Raji (cell line): ENCODE measurements around the gene MBNL1.

ENCODE experiments used
- POLR2A ChIP-seq: IDR thresholded peaks from 2 replicates; pipeline ENCODE4 v1.6.1; 2011; ENCODE audit warnings: low read depth, low read length, control low read depth; ENCODE audit not compliant: insufficient read depth

The MBNL1 gene

GRCh38 chr3:152480282-152480953 is 211.7 kb downstream of the MBNL1 start:
- TF ChIP-seq POLR2A = no peak

DNA sequence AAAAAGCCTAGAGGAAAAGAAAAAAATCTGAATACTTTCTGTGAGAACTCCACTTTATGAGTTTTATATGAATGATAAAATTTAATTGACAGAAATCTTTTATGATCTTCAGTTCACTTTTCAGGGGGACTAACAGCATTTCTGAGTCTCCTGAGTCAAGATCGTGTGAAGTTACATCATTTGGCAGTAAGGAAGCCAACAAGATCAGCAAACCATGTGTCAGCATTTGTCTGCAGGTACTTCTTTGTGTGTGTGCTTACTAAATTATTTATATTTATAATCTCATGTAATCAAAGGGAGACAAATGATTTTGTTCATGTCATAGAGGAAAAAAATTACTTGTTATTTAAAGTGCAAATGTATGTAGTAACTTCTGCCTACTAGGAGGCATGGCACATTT is 217.6 kb downstream of the MBNL1 start:
- TF ChIP-seq POLR2A = no peak

- no peak for TF ChIP-seq POLR2A
Measured at GRCh38 chr3:152488449-152488848, 219.7 kb downstream of the MBNL1 start.

DNA sequence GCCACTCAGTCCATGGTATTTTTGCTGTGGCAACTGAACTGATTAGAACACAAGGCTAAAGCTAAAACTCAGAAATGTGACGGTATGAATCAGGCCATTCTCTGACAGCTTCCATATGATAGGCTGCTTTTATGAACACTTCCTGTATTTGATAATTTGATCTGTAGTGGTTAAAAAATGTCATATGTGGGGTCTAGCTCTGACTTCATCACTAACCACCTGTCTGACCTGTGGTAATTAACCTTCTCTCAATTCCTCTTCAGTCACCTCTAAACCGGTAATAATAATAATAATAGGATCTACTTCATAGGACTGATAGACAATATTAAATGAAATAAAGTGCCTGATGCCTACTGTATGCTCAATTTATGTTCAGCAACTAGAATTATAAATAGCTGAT is 223.2 kb downstream of the MBNL1 start:
- TF ChIP-seq POLR2A = no peak

DNA sequence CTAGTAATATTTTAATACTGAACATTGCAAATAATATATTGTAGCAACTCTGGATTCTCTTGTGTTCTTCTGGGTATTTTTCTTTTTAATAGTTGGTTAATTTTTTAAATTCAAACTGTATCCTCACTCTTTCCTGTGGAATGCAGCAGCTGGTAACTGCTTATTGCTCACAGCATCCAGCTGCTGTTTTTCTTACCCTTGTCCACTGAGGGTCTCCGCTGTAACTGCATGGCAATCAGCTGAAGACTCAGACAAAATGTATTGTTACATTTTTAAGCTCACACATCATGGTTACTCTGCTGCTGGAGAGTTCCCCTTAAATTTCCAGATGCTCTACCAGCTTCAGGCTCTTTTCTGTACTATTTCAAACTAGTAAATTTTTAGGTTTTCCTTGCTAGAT is 227.6 kb downstream of the MBNL1 start:
- no peak for TF ChIP-seq POLR2A

GRCh38 chr3:152496716-152497115 is 228.0 kb downstream of the MBNL1 start:
- TF ChIP-seq POLR2A = peak; percentile 46; the same call in 1 of the 2 replicates

- no peak for TF ChIP-seq POLR2A
Measured at GRCh38 chr3:152497457-152497856, 228.7 kb downstream of the MBNL1 start.

DNA sequence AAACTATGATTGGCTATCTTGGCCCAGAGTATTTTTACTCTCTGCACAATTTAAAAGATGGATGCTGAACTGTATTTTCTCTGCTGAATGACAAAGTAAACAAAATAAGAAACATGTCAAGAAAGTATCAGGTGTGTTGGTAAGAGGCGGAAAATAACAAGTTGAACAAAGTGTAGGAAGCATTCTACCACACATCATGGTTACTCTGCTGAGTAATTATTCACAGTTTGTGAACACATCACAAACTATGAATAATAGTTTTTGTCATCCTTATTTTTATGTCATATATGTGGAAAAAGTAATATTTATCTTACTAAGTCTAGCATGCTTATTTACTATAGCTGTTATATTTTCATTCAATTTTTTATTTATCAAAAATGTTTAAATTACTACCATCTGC is 229.2 kb downstream of the MBNL1 start:
- TF ChIP-seq POLR2A = no peak

DNA sequence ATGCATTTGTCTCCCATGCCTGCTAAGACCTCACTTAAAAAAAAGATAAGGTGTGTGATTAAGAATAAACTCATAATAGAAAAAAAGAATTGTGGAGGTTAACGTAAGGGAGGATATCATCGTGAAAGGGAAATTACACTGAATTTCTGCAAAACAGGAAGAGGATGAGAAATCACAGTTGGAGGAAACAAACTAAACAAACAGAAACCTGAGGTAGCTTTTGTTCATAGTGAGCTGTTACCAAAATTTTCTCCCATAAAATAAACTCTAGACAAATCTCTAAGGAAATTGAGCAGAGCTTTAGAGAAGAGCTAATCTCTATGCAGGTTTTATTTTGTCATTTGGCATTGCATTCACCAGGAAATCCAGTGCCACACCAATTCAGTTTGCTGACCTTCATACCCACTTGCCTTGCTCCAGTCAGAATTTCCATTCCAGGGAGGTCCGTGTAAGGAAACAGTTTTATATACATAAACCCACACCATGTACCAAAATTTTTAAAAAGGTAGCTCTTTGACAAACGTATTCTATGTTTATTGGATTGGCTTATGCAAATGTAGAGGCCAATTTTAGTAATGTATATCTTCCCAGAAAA is 231.2 kb downstream of the MBNL1 start:
- TF ChIP-seq POLR2A = no peak

DNA sequence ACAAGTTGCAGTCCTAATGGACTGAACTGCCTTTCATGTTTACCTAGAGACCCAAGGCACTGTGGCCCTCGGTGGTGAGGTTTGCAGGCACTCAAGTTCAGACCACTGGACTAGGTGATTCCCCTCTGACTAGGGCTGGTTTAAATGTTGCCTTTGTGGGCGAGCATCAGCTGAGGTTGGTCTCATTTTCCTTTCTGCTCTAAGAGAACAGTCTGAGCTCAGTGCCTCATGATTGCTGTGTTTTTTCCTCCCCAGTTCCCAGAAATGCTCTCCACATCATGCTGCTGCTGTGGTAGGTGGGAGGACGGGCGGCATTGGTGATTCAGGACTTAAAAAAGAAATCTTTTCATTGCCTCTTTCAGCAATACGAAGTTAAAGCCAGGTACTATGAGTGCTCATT is 237.2 kb downstream of the MBNL1 start:
- TF ChIP-seq POLR2A = no peak

- no peak for TF ChIP-seq POLR2A
Measured at GRCh38 chr3:152508705-152509104, 240.0 kb downstream of the MBNL1 start.

DNA sequence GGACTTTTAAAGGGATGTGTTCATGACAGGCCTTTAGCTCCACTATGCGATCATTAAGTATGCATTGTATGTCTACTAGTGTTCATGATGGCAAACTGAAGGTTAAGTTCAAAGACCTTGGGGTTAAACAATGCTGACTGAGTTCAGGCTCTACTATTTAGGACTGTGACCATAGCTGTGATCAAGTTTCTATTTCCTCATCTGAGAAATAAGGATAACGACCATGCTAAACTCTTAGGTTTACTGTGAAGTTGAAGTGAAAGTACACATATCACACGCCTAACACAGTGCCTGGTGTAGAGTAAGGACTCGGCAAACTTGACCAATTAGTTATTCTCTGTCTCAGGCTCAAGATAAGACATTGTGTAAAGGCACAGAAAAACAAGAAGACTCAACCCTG is 243.2 kb downstream of the MBNL1 start:
- TF ChIP-seq POLR2A = no peak

- no peak for TF ChIP-seq POLR2A
Measured at GRCh38 chr3:152513301-152513960, 244.7 kb downstream of the MBNL1 start.
